ENCODE measurements around the gene AGBL5. TPM values are rescaled to one million over a fixed set of nuclear protein-coding genes. Genes with fewer than 3 reads are reported as not detected.

The AGBL5 gene
- total and polyA plus RNA-seq, 9 of the 15 experiments (the other 6 are each of a cell fraction or from before 2014, with no cell fraction given) = 3.3 to 52.7 (median 26.2) TPM

DNA sequence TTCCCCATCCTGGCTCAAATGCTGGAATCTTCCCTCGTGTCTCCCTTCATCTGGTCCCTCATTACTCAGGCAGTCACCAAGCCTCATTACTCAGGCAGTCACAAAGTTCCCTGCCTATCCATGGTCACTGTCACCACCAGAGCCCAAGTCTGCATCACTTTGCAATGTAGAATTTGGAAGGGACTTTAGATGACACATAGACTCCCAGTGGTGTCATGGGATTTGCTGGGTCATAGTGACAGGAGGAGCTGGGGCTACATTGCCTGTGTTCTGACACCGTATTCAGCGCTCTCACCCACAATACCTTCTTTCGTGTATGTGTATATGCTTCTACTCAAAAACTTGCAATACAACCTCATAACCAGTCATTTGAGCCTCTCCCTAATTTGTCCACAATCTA is 24.9 kb downstream of the AGBL5 start (continued):
- TF ChIP-seq, protein P1, sequence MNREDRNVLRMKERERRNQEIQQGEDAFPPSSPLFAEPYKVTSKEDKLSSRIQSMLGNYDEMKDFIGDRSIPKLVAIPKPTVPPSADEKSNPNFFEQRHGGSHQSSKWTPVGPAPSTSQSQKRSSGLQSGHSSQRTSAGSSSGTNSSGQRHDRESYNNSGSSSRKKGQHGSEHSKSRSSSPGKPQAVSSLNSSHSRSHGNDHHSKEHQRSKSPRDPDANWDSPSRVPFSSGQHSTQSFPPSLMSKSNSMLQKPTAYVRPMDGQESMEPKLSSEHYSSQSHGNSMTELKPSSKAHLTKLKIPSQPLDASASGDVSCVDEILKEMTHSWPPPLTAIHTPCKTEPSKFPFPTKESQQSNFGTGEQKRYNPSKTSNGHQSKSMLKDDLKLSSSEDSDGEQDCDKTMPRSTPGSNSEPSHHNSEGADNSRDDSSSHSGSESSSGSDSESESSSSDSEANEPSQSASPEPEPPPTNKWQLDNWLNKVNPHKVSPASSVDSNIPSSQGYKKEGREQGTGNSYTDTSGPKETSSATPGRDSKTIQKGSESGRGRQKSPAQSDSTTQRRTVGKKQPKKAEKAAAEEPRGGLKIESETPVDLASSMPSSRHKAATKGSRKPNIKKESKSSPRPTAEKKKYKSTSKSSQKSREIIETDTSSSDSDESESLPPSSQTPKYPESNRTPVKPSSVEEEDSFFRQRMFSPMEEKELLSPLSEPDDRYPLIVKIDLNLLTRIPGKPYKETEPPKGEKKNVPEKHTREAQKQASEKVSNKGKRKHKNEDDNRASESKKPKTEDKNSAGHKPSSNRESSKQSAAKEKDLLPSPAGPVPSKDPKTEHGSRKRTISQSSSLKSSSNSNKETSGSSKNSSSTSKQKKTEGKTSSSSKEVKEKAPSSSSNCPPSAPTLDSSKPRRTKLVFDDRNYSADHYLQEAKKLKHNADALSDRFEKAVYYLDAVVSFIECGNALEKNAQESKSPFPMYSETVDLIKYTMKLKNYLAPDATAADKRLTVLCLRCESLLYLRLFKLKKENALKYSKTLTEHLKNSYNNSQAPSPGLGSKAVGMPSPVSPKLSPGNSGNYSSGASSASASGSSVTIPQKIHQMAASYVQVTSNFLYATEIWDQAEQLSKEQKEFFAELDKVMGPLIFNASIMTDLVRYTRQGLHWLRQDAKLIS (CRISPR knock-in tag; IDR thresholded peaks at IDR 0.05) = no peak
- TF ChIP-seq ZNF75A (CRISPR knock-in tag; IDR thresholded peaks at IDR 0.05) (no peak), PML (IDR thresholded peaks at IDR 0.05; ENCODE audit: low read length) (no peak), ARNT (IDR thresholded peaks at IDR 0.05) (no peak), SMARCC2 (IDR thresholded peaks at IDR 0.05; ENCODE audit: low read depth) (no peak), POLR2B (IDR thresholded peaks at IDR 0.05; ENCODE audit: low read depth, partially characterized antibody) (no peak), ZFPM2 (CRISPR knock-in tag; IDR thresholded peaks at IDR 0.05) (no peak), ZNF592 (IDR thresholded peaks at IDR 0.05) (peak; percentile 74; the same call in 1 of the 2 replicates), CUX1 (CRISPR knock-in tag; IDR thresholded peaks at IDR 0.05) (no peak)
- TF ChIP-seq, protein P2, sequence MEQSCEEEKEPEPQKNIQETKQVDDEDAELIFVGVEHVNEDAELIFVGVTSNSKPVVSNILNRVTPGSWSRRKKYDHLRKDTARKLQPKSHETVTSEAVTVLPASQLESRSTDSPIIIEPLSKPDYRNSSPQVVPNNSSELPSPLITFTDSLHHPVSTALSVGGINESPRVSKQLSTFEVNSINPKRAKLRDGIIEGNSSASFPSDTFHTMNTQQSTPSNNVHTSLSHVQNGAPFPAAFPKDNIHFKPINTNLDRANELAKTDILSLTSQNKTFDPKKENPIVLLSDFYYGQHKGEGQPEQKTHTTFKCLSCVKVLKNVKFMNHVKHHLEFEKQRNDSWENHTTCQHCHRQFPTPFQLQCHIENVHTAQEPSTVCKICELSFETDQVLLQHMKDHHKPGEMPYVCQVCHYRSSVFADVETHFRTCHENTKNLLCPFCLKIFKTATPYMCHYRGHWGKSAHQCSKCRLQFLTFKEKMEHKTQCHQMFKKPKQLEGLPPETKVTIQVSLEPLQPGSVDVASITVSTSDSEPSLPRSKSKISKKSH (CRISPR knock-in tag; IDR thresholded peaks at IDR 0.05) = no peak
- TF ChIP-seq, protein P3, sequence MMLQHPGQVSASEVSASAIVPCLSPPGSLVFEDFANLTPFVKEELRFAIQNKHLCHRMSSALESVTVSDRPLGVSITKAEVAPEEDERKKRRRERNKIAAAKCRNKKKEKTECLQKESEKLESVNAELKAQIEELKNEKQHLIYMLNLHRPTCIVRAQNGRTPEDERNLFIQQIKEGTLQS (IDR thresholded peaks at IDR 0.05) = peak; percentile 49
- TF ChIP-seq, protein P3 (CRISPR knock-in tag; conservative IDR thresholded peaks at IDR 0.05) = no peak
